K562 (cell line): ENCODE measurements around the gene CRAMP1. TPM values are rescaled to one million over a fixed set of nuclear protein-coding genes. Genes with fewer than 3 reads are reported as not detected.
A peak's percentile ranks its signal among the peaks of the same experiment; 100 is the strongest.

Experiments
- CREM ChIP-seq: IDR thresholded peaks from 2 replicates; pipeline ENCODE4 v1.6.1; 2014; ENCODE audit warnings: antibody characterized with exemption, low read depth
- E2F1 ChIP-seq: sonication (generic); formaldehyde crosslinking; IDR thresholded peaks from 2 replicates; pipeline ENCODE4 v1.8.1; 2023; ENCODE audit warnings: mild to moderate bottlenecking, missing genetic modification reagents, moderate library complexity
- FIP1L1 ChIP-seq: fragments of 200-400 bp; formaldehyde crosslinking; IDR thresholded peaks from 2 replicates; pipeline ENCODE4 v1.6.1; 2018; ENCODE audit warnings: mild to moderate bottlenecking, low read depth, low read length; ENCODE audit not compliant: poor library complexity, severe bottlenecking
- HIVEP1 ChIP-seq: fragments of 250-450 bp; sonication (Bioruptor Pico); IDR thresholded peaks from 2 replicates; pipeline ENCODE4 v1.4.0; 2020; ENCODE audit warnings: mild to moderate bottlenecking
- MAZ ChIP-seq, 2 experiments: fragments of 450-650 bp in 1 of 2; sonication (generic) in 1 of 2; formaldehyde crosslinking; IDR thresholded peaks in 1 of 2; conservative IDR thresholded peaks in 1 of 2; 2 replicates each; pipeline versions ENCODE4 v1.4.0 to v1.5.0; 2020; ENCODE audit warnings: mild to moderate bottlenecking in 1 of 2, missing genetic modification reagents in 1 of 2
- NEUROD1 ChIP-seq: fragments of 150-350 bp; IDR thresholded peaks from 2 replicates; pipeline ENCODE4 v1.6.1; 2014; ENCODE audit warnings: borderline replicate concordance, low read length, low read depth; ENCODE audit not compliant: partially characterized antibody
- POLR2AphosphoS5 ChIP-seq: IDR thresholded peaks from 2 replicates; pipeline ENCODE4 v1.6.1; 2011; ENCODE audit warnings: mild to moderate bottlenecking, low read depth, low read length, moderate library complexity; ENCODE audit not compliant: control insufficient read depth, insufficient read depth
- RBFOX2 ChIP-seq: fragments of 200-400 bp; formaldehyde crosslinking; IDR thresholded peaks from 2 replicates; pipeline ENCODE4 v1.6.1; 2017; ENCODE audit warnings: low read depth, mild to moderate bottlenecking, low read length, moderate library complexity
- RBM39 ChIP-seq: fragments of 200-400 bp; formaldehyde crosslinking; optimal IDR thresholded peaks from 2 replicates; pipeline ENCODE3; 2018; ENCODE audit warnings: low read depth, low read length
- SIN3A ChIP-seq, 2 experiments: fragments of 150-350 bp in 1 of 2; IDR thresholded peaks; 2 replicates each; pipeline ENCODE4 v1.6.1; 2011 to 2016; ENCODE audit warnings: borderline replicate concordance in 2 of 2, low read depth in 2 of 2, low read length in 2 of 2, mild to moderate bottlenecking in 2 of 2, moderate library complexity in 2 of 2; ENCODE audit not compliant: control insufficient read depth in 1 of 2
- SPI1 ChIP-seq: IDR thresholded peaks from 2 replicates; pipeline ENCODE4 v1.6.1; 2011; ENCODE audit warnings: low read depth, low read length, control low read depth, borderline replicate concordance
- TAF1 ChIP-seq: IDR thresholded peaks from 2 replicates; pipeline ENCODE4 v1.6.1; 2011; ENCODE audit warnings: mild to moderate bottlenecking, low read length, moderate library complexity; ENCODE audit not compliant: insufficient read depth, control insufficient read depth, severe bottlenecking; ENCODE audit errors: extremely low read depth
- TBL1XR1 ChIP-seq, 2 experiments: IDR thresholded peaks; 2 replicates each; pipeline ENCODE4 v1.6.1; 2012; ENCODE audit warnings: improper control_type of control experiment in 2 of 2, low read length in 2 of 2, mild to moderate bottlenecking in 1 of 2
- ZBTB5 ChIP-seq: fragments of 450-650 bp; IDR thresholded peaks from 2 replicates; pipeline ENCODE4 v1.6.1; 2017; ENCODE audit warnings: antibody characterized with exemption
- ZEB2 ChIP-seq: fragments of 450-650 bp; IDR thresholded peaks from 2 replicates; pipeline ENCODE4 v1.6.1; 2016
- ZNF280A ChIP-seq: fragments of 450-650 bp; IDR thresholded peaks from 2 replicates; pipeline ENCODE4 v1.6.1; 2018; ENCODE audit warnings: mild to moderate bottlenecking, low read depth; ENCODE audit not compliant: partially characterized antibody
- ZNF717 ChIP-seq: fragments of 250-450 bp; sonication (Bioruptor Pico); IDR thresholded peaks from 2 replicates; pipeline ENCODE4 v1.5.0; 2021
- polyA plus RNA-seq, 8 experiments: library from polyadenylated mRNA; depleted of rRNA in 4 of 8; stranded (reverse) in 5 of 8; unstranded in 3 of 8; fragments of >200 nt; fragmentation: Nextera tagmentation in 2 of 8; fragmentation: Illumina TruSeq in 1 of 8; extraction: Ambion mirVana in 2 of 8; extraction: Trizol in 1 of 8; gene quantifications; 2 replicates each; pipeline versions ENCODE4 v1.2.1 to v1.2.3, GENCODE V29; 2011 to 2014; ENCODE audit warnings: inconsistent platforms in 1 of 8, missing spikeins in 1 of 8
- total RNA-seq, 7 experiments: library from RNA; depleted of rRNA in 6 of 7; stranded (reverse); fragments of >200 nt in 6 of 7; fragmentation: Illumina TruSeq in 2 of 7; extraction: Trizol in 2 of 7; gene quantifications; 2 replicates each; pipeline versions ENCODE4 v1.2.1 to v1.2.3, GENCODE V29; 2011 to 2021; ENCODE audit warnings: low replicate concordance in 1 of 7
- TF ChIP-seq, protein P1 (sequence below): fragments of 150-350 bp; IDR thresholded peaks from 2 replicates; pipeline ENCODE4 v1.6.1; 2014; ENCODE audit warnings: low read depth, mild to moderate bottlenecking, low read length, borderline replicate concordance

Gene CRAMP1
- total and polyA plus RNA-seq, 9 of the 15 experiments (the other 6 are each of a cell fraction or from before 2014, with no cell fraction given), result 0.52 to 20.8 (median 7.5) TPM

DNA sequence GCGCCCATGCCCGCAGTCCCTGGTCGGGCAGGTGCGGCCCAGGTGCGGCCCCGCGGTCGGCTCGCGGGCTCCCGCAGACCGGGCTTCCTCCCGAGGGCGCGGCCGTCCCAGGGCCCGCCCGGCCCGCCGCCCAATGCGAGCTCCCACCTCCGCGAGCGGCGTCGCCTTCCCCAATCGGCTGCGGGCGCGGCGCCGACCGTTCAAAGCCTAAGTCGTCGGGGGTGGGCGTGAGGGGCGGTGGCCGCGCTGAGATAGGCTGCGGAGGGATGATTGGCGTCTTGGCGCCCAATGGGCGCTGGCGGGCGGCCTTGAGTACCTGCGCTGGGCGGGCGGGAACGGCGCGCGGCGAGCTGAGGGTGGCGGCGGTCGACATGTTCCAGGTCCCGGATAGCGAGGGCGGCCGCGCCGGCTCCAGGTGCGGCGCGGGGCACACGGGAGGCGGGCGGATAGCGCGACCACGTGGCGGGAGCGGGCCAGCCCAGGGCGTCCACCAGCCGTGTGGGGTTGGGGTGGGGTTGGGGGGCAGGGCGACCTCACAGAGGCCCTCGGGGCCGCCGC is 65.9 kb downstream of the CRAMP1 start, which contains the start of gene JPT2 (continued):
- TF ChIP-seq E2F1 (CRISPR knock-in tag) (peak; percentile 94; the same call in 1 of the 2 replicates), ZEB2 (peak; percentile 29; the same call in 1 of the 2 replicates), RBM39 (no peak), HIVEP1 (CRISPR knock-in tag) (no peak), SPI1 (peak; percentile 2; the same call in 1 of the 2 replicates), ZNF717 (no peak), ZBTB5 (no peak), SIN3A (IDR thresholded peaks at IDR 0.05; ENCODE audit: borderline replicate concordance in 2 of 2, control insufficient read depth in 1 of 2, low read depth in 2 of 2, low read length in 2 of 2) (peak in 1 of 2 experiments; percentile 52; a peak in 1 of 4 replicates), RBFOX2 (peak; percentile 90), ZNF280A (no peak), TAF1 (peak; percentile 7), FIP1L1 (no peak), MAZ (CRISPR knock-in tag; conservative IDR thresholded peaks at IDR 0.05 in 1 of 2, IDR thresholded peaks at IDR 0.05 in 1 of 2) (0 out of 4 replicates have a peak, but pooled peaks have one; percentile 15 to 39), CREM (peak; percentile 85), POLR2AphosphoS5 (0 out of 2 replicates have a peak, but pooled peaks have one; percentile 49), NEUROD1 (peak; percentile 94), TBL1XR1 (IDR thresholded peaks at IDR 0.05; ENCODE audit: low read length in 2 of 2) (0 out of 4 replicates have a peak, but pooled peaks of 1 of the 2 experiments have one; percentile 21)
- TF ChIP-seq, protein P1, sequence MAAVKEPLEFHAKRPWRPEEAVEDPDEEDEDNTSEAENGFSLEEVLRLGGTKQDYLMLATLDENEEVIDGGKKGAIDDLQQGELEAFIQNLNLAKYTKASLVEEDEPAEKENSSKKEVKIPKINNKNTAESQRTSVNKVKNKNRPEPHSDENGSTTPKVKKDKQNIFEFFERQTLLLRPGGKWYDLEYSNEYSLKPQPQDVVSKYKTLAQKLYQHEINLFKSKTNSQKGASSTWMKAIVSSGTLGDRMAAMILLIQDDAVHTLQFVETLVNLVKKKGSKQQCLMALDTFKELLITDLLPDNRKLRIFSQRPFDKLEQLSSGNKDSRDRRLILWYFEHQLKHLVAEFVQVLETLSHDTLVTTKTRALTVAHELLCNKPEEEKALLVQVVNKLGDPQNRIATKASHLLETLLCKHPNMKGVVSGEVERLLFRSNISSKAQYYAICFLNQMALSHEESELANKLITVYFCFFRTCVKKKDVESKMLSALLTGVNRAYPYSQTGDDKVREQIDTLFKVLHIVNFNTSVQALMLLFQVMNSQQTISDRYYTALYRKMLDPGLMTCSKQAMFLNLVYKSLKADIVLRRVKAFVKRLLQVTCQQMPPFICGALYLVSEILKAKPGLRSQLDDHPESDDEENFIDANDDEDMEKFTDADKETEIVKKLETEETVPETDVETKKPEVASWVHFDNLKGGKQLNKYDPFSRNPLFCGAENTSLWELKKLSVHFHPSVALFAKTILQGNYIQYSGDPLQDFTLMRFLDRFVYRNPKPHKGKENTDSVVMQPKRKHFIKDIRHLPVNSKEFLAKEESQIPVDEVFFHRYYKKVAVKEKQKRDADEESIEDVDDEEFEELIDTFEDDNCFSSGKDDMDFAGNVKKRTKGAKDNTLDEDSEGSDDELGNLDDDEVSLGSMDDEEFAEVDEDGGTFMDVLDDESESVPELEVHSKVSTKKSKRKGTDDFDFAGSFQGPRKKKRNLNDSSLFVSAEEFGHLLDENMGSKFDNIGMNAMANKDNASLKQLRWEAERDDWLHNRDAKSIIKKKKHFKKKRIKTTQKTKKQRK, result peak; percentile 90
